GM23338 (cell line): ENCODE data around the gene FBXL2. TPM values are rescaled to one million over a fixed set of nuclear protein-coding genes. Genes with fewer than 3 reads are reported as not detected.

ENCODE experiments used
- ATAC-seq: fragments of 200-7000 bp; cut with Tn5 transposase; 3 replicates; pipeline ENCODE4 v1.9.1; 2020
- DNase-seq: peaks from one replicate; pipeline ENCODE4 v3.0.0-alpha.2; 2015; ENCODE audit warnings: low spot score
- H2AFZ ChIP-seq: fragments of 200-600 bp; sonication (generic); 2 replicates; pipeline ENCODE4 v1.8.0; 2016; ENCODE audit warnings: antibody characterized with exemption, mild to moderate bottlenecking, moderate library complexity
- H3F3A ChIP-seq: fragments of 200-600 bp; sonication (generic); replicated peaks from 2 replicates; pipeline ENCODE4 v1.8.0; 2017; ENCODE audit warnings: antibody characterized with exemption, mixed run types, low read depth
- H3K27ac ChIP-seq: fragments of 200-600 bp; sonication (generic); 2 replicates; pipeline ENCODE4 v1.6.1; 2016; ENCODE audit warnings: low read depth
- H3K27me3 ChIP-seq: fragments of 200-600 bp; sonication (generic); 2 replicates; pipeline ENCODE4 v1.8.0; 2016; ENCODE audit warnings: mild to moderate bottlenecking, mixed run types, moderate library complexity; ENCODE audit not compliant: insufficient read depth
- H3K36me3 ChIP-seq: fragments of 200-600 bp; sonication (generic); 2 replicates; pipeline ENCODE4 v1.8.0; 2016; ENCODE audit warnings: mild to moderate bottlenecking; ENCODE audit not compliant: insufficient read depth
- H3K4me1 ChIP-seq: fragments of 200-600 bp; sonication (generic); 2 replicates; pipeline ENCODE4 v1.8.0; 2016; ENCODE audit warnings: mild to moderate bottlenecking, moderate library complexity; ENCODE audit not compliant: insufficient read depth
- H3K4me2 ChIP-seq: fragments of 200-600 bp; sonication (generic); 2 replicates; pipeline ENCODE4 v1.7.1; 2017; ENCODE audit warnings: mixed run types
- H3K4me3 ChIP-seq: fragments of 200-600 bp; sonication (generic); 2 replicates; pipeline ENCODE4 v1.6.1; 2016; ENCODE audit warnings: mixed run types
- H3K79me2 ChIP-seq: fragments of 200-600 bp; sonication (generic); replicated peaks from 2 replicates; pipeline ENCODE4 v1.8.0; 2017; ENCODE audit warnings: mild to moderate bottlenecking; ENCODE audit not compliant: insufficient read depth
- H3K9me2 ChIP-seq: fragments of 200-600 bp; sonication (generic); 2 replicates; pipeline ENCODE4 v1.8.0; 2017; ENCODE audit not compliant: insufficient read depth
- H4K20me1 ChIP-seq: fragments of 200-600 bp; sonication (generic); replicated peaks from 2 replicates; pipeline ENCODE4 v1.8.0; 2017; ENCODE audit warnings: mild to moderate bottlenecking; ENCODE audit not compliant: insufficient read depth
- H3K27ac Mint-ChIP-seq: 2 replicates; pipeline ENCODE4 v1.8.0; 2020; ENCODE audit warnings: inconsistent platforms, mild to moderate bottlenecking, moderate library complexity, mixed read lengths
- H3K27me3 Mint-ChIP-seq: 3 replicates; pipeline ENCODE4 v1.8.0; 2022; ENCODE audit warnings: low read depth, mild to moderate bottlenecking, moderate library complexity, mixed read lengths, inconsistent platforms; ENCODE audit not compliant: insufficient read depth, poor library complexity
- H3K36me3 Mint-ChIP-seq: 3 replicates; pipeline ENCODE4 v1.8.0; 2021; ENCODE audit warnings: low read depth, mild to moderate bottlenecking, inconsistent platforms, moderate library complexity, mixed read lengths
- H3K4me1 Mint-ChIP-seq: 3 replicates; pipeline ENCODE4 v1.8.0; 2020; ENCODE audit warnings: mild to moderate bottlenecking, inconsistent platforms, mixed read lengths
- H3K4me3 Mint-ChIP-seq: 3 replicates; pipeline ENCODE4 v1.8.0; 2021; ENCODE audit warnings: moderate library complexity, mild to moderate bottlenecking, inconsistent platforms, mixed read lengths
- H3K9me3 Mint-ChIP-seq: 3 replicates; pipeline ENCODE4 v1.8.0; 2020; ENCODE audit warnings: moderate library complexity, mild to moderate bottlenecking, inconsistent platforms, mixed read lengths
- CREB1 ChIP-seq: fragments of 250-450 bp; sonication (Bioruptor Pico); IDR thresholded peaks from 2 replicates; pipeline ENCODE4 v1.5.0; 2020; ENCODE audit warnings: low read depth, mild to moderate bottlenecking, moderate library complexity
- CTCF ChIP-seq, 2 experiments: fragments of 200-600 bp in 1 of 2; sonication (generic) in 1 of 2; conservative IDR thresholded peaks; 2 replicates each; pipeline versions ENCODE4 v1.5.1 to v1.6.1; 2016 to 2017; ENCODE audit warnings: antibody characterized with exemption in 2 of 2, low read depth in 2 of 2, mild to moderate bottlenecking in 2 of 2, moderate library complexity in 1 of 2
- EZH2 ChIP-seq: fragments of 200-600 bp; sonication (generic); IDR thresholded peaks from one replicate; pipeline ENCODE4 v1.8.0; 2017; ENCODE audit warnings: antibody characterized with exemption, mild to moderate bottlenecking, low read depth; ENCODE audit not compliant: unreplicated experiment
- EZH2phosphoT487 ChIP-seq: fragments of 200-600 bp; sonication (generic); IDR thresholded peaks from one replicate; pipeline ENCODE4 v1.8.1; 2018; ENCODE audit warnings: antibody characterized with exemption; ENCODE audit not compliant: unreplicated experiment
- JUNB ChIP-seq: IDR thresholded peaks from one replicate; pipeline ENCODE4 v1.6.1; 2016; ENCODE audit warnings: antibody characterized with exemption; ENCODE audit not compliant: unreplicated experiment
- NANOG ChIP-seq: IDR thresholded peaks from 2 replicates; pipeline ENCODE4 v1.6.1; 2016; ENCODE audit warnings: antibody characterized with exemption, borderline replicate concordance
- POLR2AphosphoS5 ChIP-seq: IDR thresholded peaks from 2 replicates; pipeline ENCODE4 v1.6.1; 2016; ENCODE audit warnings: antibody characterized with exemption, low read depth
- STAT1 ChIP-seq: IDR thresholded peaks from one replicate; pipeline ENCODE4 v1.6.1; 2016; ENCODE audit warnings: antibody characterized with exemption; ENCODE audit not compliant: unreplicated experiment
- ZNF114 ChIP-seq: fragments of 250-450 bp; sonication (Bioruptor Pico); IDR thresholded peaks from 2 replicates; pipeline ENCODE4 v1.5.0; 2020; ENCODE audit warnings: mild to moderate bottlenecking, moderate library complexity
- ZNF331 ChIP-seq: fragments of 250-450 bp; sonication (Bioruptor Pico); IDR thresholded peaks from 2 replicates; pipeline ENCODE4 v1.5.0; 2020; ENCODE audit warnings: low read depth, mild to moderate bottlenecking, moderate library complexity
- ZNF462 ChIP-seq: fragments of 250-450 bp; sonication (Bioruptor Pico); IDR thresholded peaks from 2 replicates; pipeline ENCODE4 v1.5.0; 2020; ENCODE audit warnings: mild to moderate bottlenecking, moderate library complexity
- polyA plus RNA-seq: library from polyadenylated mRNA; unstranded; fragments of >200 nt; fragmentation: Nextera tagmentation; extraction: Ambion mirVana; gene quantifications from 2 replicates; pipeline ENCODE4 v1.2.1, GENCODE V29; 2016
- total RNA-seq: library from RNA; depleted of rRNA; stranded (reverse); fragments of >200 nt; shearing (Covaris generic); gene quantifications from 2 replicates; pipeline ENCODE4 v1.2.3, GENCODE V29; 2014
- TF ChIP-seq, protein P1 (sequence below): IDR thresholded peaks from 2 replicates; pipeline ENCODE4 v1.6.1; 2016; ENCODE audit warnings: antibody characterized with exemption
- TF ChIP-seq, protein P2 (sequence below): IDR thresholded peaks from one replicate; pipeline ENCODE4 v1.6.1; 2018; ENCODE audit warnings: antibody characterized with exemption; ENCODE audit not compliant: unreplicated experiment

The FBXL2 gene
- total and polyA plus RNA-seq, 2 experiments from 2014 or later: 2.8 to 5.7 TPM

GRCh38 chr3:33246786-33247185 lies 30.5 kb upstream of the FBXL2 start:
- no peaks in the 10 kb centered on the region; the same call in 2 of the 3 replicates for H3K9me3 Mint-ChIP-seq
- no peaks in the 10 kb centered on the region for H4K20me1 ChIP-seq
- no peak for ATAC-seq

More at GRCh38 chr3:33246786-33247185, 30.5 kb upstream of the FBXL2 start:
- DNase-seq: no peak
- Histone ChIP-seq H2AFZ (no peak overlapping the region), H3K4me3 (no peak overlapping the region), H3K79me2 (no peaks in the 10 kb centered on the region), H3K4me1 (no peaks in the 10 kb centered on the region), H3K36me3 (no peaks in the 10 kb centered on the region), H3F3A (no peaks in the 10 kb centered on the region), H3K9me2 (no peaks in the 10 kb centered on the region; the same call in 1 of the 2 replicates), H3K27ac (no peak overlapping the region), H3K27me3 (no peaks in the 10 kb centered on the region), H3K4me2 (no peak overlapping the region)
- Mint-ChIP-seq H3K36me3 (no peaks in the 10 kb centered on the region), H3K4me3 (no peak overlapping the region), H3K27me3 (peaks cover 7% of the 10 kb centered on the region), H3K27ac (no peak overlapping the region), H3K4me1 (no peaks in the 10 kb centered on the region; the same call in 2 of the 3 replicates)
- TF ChIP-seq ZNF462 (CRISPR knock-in tag) (no peak), POLR2AphosphoS5 (no peak), CREB1 (CRISPR knock-in tag) (no peak), ZNF114 (CRISPR knock-in tag) (no peak), STAT1 (no peak), JUNB (no peak), ZNF331 (CRISPR knock-in tag) (no peak), EZH2phosphoT487 (no peak), CTCF (conservative IDR thresholded peaks at IDR 0.05; ENCODE audit: low read depth in 2 of 2) (no peak), NANOG (no peak), EZH2 (no peak)
- TF ChIP-seq, protein P1, sequence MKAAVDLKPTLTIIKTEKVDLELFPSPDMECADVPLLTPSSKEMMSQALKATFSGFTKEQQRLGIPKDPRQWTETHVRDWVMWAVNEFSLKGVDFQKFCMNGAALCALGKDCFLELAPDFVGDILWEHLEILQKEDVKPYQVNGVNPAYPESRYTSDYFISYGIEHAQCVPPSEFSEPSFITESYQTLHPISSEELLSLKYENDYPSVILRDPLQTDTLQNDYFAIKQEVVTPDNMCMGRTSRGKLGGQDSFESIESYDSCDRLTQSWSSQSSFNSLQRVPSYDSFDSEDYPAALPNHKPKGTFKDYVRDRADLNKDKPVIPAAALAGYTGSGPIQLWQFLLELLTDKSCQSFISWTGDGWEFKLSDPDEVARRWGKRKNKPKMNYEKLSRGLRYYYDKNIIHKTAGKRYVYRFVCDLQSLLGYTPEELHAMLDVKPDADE: no peak
- TF ChIP-seq, protein P2, sequence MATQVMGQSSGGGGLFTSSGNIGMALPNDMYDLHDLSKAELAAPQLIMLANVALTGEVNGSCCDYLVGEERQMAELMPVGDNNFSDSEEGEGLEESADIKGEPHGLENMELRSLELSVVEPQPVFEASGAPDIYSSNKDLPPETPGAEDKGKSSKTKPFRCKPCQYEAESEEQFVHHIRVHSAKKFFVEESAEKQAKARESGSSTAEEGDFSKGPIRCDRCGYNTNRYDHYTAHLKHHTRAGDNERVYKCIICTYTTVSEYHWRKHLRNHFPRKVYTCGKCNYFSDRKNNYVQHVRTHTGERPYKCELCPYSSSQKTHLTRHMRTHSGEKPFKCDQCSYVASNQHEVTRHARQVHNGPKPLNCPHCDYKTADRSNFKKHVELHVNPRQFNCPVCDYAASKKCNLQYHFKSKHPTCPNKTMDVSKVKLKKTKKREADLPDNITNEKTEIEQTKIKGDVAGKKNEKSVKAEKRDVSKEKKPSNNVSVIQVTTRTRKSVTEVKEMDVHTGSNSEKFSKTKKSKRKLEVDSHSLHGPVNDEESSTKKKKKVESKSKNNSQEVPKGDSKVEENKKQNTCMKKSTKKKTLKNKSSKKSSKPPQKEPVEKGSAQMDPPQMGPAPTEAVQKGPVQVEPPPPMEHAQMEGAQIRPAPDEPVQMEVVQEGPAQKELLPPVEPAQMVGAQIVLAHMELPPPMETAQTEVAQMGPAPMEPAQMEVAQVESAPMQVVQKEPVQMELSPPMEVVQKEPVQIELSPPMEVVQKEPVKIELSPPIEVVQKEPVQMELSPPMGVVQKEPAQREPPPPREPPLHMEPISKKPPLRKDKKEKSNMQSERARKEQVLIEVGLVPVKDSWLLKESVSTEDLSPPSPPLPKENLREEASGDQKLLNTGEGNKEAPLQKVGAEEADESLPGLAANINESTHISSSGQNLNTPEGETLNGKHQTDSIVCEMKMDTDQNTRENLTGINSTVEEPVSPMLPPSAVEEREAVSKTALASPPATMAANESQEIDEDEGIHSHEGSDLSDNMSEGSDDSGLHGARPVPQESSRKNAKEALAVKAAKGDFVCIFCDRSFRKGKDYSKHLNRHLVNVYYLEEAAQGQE: no peak
